ENCODE results near the gene CACHD1.
A peak's percentile ranks its signal among the peaks of the same experiment; 100 is the strongest.

The CACHD1 gene

GRCh38 chr1:64469116-64469976 is 583 bp upstream of the CACHD1 start:
- Histone ChIP-seq H3K27ac (peak overlapping the region; percentile 76 to 89), H3K4me3 (peak overlapping the region; percentile 73 to 87), H3K4me1 (peaks cover 0 to 27% (median 11%) of the 10 kb centered on the region in 4 donors), H3K36me3 (no peaks in the 10 kb centered on the region), H3K9me3 (no peaks in the 10 kb centered on the region), H3K27me3 (no peaks in the 10 kb centered on the region)
- TF ChIP-seq CTCF (IDR thresholded peaks at IDR 0.05), result no peak
- intact Hi-C loops (cut with DNase I; ENCODE audit: low total_unique reads), result no loop called here
- DNase-seq, result no peak

- H3K27me3 ChIP-seq, result no peaks in the 10 kb centered on the region
- H3K27ac ChIP-seq, result peak overlapping the region; percentile 76 to 89
- no peaks in the 10 kb centered on the region for H3K9me3 ChIP-seq
- no peak for TF ChIP-seq CTCF (IDR thresholded peaks at IDR 0.05)
- H3K36me3 ChIP-seq, result no peaks in the 10 kb centered on the region
- peak; percentile 28 to 67 for DNase-seq
- peak overlapping the region; percentile 73 to 87 for H3K4me3 ChIP-seq
- intact Hi-C loops (cut with DNase I; ENCODE audit: low total_unique reads), result loop anchor here (5.0 kb wide), 1 partner anchor 207 kb away; no protein-coding TSS in a partner anchor
- H3K4me1 ChIP-seq, result peaks cover 0 to 41% (median 15%) of the 10 kb centered on the region in 4 donors
Measured at GRCh38 chr1:64470665-64471217, 812 bp downstream of the CACHD1 start.

- Histone ChIP-seq H3K27me3 (no peaks in the 10 kb centered on the region), H3K27ac (peak overlapping the region; percentile 76 to 89), H3K4me1 (peaks cover 0 to 48% (median 19%) of the 10 kb centered on the region in 4 donors), H3K9me3 (no peaks in the 10 kb centered on the region), H3K4me3 (peak overlapping the region; percentile 73 to 87), H3K36me3 (no peaks in the 10 kb centered on the region)
- no peak for TF ChIP-seq CTCF (IDR thresholded peaks at IDR 0.05)
- DNase-seq, result peak; percentile 43 to 74
- intact Hi-C loops (cut with DNase I; ENCODE audit: low total_unique reads), result loop anchor here (5.0 kb wide), 1 partner anchor 206 kb away; no protein-coding TSS in a partner anchor
Measured at GRCh38 chr1:64471218-64472039, 1.5 kb downstream of the CACHD1 start.

- Histone ChIP-seq H3K4me1 (peaks cover 0 to 54% (median 23%) of the 10 kb centered on the region in 4 donors), H3K27me3 (no peaks in the 10 kb centered on the region), H3K36me3 (no peaks in the 10 kb centered on the region), H3K4me3 (peak overlapping the region; percentile 73 to 87), H3K27ac (peak overlapping the region; percentile 76 to 89), H3K9me3 (no peaks in the 10 kb centered on the region)
- no peak for TF ChIP-seq CTCF (IDR thresholded peaks at IDR 0.05)
- DNase-seq, result no peak
- intact Hi-C loops (cut with DNase I; ENCODE audit: low total_unique reads), result loop anchor here (5.0 kb wide), 1 partner anchor 205 kb away; no protein-coding TSS in a partner anchor
Measured at GRCh38 chr1:64472040-64472376, 2.1 kb downstream of the CACHD1 start.

GRCh38 chr1:64472805-64473204 is 2.9 kb downstream of the CACHD1 start:
- no peak for TF ChIP-seq CTCF (IDR thresholded peaks at IDR 0.05)
- Histone ChIP-seq H3K36me3 (no peaks in the 10 kb centered on the region), H3K4me1 (peaks cover 0 to 56% (median 26%) of the 10 kb centered on the region in 4 donors), H3K9me3 (no peaks in the 10 kb centered on the region), H3K27ac (no peak overlapping the region), H3K4me3 (no peak overlapping the region), H3K27me3 (no peaks in the 10 kb centered on the region)
- intact Hi-C loops (cut with DNase I; ENCODE audit: low total_unique reads), result loop anchor here (5.0 kb wide), 1 partner anchor 204 kb away; no protein-coding TSS in a partner anchor
- no peak for DNase-seq
